GM21737 (cell line): Measurements from ENCODE around the gene BLCAP.
"Not testable (repeated sequence)": the region's sequence is repeated elsewhere in the genome, so short reads cannot be mapped to it uniquely, and the experiment has no call there.

Experiments
- ATAC-seq: cut with Tn5 transposase; IDR thresholded peaks from one replicate; pipeline ENCODE4 v1.9.1; 2021; ENCODE audit warnings: mild to moderate bottlenecking, moderate library complexity; ENCODE audit not compliant: unreplicated experiment

BLCAP gene

DNA sequence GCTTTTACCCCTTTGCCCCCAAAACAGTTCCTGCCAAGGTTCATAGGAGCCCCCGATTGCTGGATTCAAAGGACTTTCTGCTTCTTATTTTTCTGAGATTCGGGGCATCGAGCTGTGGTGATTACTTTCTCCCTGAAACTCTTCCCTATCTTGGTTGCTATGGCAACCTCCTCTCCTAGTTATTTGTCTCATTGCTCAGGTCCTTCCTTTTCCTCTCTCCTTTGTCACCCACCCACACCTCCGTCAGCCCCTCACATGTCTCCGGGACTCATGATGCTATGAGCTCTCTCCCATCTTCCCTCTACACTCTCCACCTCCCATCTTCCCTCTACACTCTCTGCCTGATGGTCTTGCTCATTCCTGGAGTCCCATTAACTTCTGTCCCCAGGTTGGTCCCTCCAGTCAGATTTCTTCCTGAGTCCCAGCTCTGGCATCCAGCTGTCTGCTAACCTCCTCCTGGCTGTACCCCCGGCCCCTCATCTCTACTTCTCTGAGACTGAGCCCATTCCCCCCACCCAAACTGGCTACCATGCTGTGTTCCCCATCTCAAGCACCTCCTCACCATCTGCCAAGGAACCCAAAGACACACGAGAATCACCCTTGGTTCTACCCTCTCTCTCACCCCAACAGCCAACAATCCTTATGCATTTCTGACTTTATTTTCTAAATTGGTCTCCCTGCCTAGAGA is 36.9 kb downstream of the BLCAP start:
- no peak for ATAC-seq

DNA sequence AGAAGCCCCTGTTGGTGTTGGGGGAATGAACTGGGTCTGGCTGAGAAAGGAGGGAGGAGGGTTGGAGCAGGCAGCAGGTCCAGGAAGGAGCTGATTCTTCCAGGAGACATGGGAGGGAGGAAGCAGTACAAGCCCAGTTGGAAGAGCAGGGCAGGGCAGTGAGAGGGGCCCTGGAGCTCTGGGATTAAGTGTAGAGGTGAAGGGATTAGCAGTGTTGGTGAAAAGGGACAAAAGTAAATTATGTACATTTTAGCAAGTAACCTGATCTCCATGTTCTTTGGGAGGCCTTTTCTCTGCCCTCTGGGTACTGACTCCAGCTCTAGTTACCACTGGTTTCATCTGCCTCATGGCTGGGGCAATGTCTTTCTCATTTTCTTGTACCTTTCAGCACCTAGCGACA is 41.5 kb downstream of the BLCAP start:
- ATAC-seq: not testable (repeated sequence)

DNA sequence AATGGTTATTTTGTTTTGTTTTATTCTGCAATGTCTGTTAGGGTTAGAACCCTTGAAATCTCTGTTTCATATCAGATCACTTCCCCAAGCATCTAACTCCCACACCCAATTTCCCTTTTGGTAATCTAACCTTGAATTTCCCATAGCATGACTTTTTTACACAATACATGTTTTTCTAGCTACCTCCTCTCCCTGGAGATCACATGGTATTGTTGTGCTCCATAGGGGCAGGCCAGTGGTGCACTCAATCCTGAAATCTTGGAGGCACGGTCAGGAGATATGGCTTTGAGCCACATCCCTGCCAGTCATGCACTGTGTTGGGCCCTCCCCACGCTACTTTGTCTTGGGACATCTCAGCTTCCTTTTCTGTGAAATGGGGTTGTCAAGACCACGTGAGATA is 43.3 kb downstream of the BLCAP start:
- no peak for ATAC-seq

DNA sequence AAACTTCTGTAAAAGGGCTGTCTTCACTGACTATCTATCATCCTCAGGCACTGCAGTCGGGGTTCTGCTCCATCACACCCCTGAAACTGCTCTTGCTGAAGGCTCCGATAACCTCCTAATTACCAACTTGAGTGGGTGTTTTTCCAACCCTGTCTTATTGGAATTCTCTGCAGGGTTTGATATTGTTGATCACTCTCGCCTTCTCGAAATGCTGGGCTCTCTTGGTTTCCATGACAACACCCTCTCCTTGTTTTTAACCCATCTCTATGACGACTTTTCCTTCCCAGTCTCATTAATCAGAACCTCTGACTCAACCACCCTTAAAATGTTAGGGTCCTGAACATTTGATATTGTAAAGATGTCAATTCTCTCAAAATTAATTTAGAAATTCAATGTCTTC is 46.1 kb downstream of the BLCAP start:
- no peak for ATAC-seq

- no peak for ATAC-seq
Observed at GRCh38 chr20:37480919-37481318, 46.8 kb downstream of the BLCAP start.

DNA sequence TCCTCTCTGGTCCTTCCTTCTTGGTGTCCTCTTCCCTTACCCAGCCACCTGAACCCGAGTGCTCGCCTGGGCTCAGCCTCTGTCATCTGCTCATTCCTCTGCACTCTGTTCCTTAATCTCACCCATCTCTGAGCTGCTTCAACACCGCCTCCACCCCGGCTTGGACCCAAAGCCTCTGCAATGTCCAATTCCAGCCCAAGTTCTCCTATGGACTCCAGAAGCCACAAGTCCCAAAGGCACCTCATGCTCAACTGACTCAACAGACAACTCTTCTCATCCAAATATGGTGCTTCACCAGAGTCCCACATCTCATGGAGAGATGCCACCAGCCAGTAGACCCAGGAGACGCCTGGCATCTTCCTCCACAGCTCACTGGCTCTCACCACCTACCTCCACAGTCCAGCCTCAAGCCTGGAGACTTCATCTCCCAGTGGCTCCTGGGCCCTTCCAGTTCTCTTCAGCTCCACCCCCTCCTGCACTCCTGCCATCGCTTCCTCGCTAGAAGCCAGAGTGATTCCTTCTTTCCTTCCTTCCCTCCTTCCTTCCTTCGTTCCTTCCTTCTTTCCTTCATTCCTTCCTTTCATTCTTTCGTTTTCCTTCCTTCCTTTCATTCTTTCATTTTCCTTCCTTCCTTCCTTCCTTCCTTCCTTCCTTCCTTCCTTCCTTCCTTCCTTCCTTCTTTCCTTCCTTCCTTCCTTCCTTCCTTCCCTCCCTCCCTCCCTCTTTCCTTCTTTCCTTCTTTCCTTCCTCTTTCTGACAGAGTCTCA is 47.6 kb downstream of the BLCAP start:
- ATAC-seq: no peak

DNA sequence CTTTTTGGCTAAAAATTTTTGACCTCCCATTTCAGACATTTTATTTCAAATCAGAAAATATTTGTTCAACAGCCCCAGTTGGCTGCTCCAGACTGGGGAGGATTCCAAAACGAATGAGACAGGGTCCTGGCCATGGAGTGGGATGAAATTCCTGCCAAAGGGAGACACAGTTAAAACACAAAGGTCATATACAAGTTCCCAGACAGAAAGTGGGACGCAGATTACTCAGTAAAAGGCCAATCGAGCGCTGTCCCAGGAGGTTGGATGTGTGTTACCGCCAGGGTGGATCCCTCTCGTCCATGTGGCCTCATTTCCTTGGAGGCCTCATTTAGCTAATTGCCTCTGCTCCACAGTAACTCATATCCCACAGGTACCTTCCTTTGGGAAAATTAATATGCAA is 48.4 kb downstream of the BLCAP start:
- ATAC-seq: no peak

DNA sequence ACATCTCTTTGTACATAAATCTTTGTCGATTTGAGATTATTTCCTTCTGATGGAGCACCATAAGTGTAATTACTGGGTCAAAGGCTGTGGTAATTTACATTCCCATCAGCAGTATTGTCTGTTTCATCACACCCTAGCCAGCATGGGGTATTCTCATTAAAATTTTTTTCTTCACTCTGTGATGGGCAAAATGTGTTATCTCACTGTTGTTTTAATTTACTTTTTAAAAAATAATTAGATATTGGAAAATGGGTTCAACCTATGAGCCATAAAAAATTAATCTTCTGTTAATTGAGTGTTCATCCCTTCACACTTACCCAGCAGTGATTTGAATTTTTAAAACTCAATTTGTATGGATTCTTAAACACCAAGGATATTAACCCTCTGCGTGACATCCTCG is 50.6 kb downstream of the BLCAP start:
- ATAC-seq: no peak

DNA sequence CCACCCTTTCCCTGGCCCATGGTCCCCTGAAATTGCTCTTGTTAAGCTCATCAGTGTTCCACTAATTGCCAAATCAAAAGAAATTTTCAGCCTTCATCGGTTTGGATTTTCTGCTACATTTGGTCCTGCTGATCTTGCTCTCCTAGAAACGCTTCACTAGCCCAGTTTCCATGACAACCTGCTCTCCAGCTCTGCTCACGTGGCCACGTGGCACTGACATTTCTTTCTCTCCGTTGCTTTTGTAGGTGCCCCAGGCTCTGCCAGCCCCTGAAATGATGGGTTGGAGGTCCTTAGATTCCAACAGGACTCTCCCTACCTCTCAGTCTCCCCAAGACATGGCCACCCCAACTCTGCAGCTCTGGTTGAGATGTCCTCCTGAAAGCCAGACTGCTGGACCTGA is 52.4 kb downstream of the BLCAP start:
- ATAC-seq: no peak

GRCh38 chr20:37474386-37474785 is 53.3 kb downstream of the BLCAP start:
- ATAC-seq: no peak

DNA sequence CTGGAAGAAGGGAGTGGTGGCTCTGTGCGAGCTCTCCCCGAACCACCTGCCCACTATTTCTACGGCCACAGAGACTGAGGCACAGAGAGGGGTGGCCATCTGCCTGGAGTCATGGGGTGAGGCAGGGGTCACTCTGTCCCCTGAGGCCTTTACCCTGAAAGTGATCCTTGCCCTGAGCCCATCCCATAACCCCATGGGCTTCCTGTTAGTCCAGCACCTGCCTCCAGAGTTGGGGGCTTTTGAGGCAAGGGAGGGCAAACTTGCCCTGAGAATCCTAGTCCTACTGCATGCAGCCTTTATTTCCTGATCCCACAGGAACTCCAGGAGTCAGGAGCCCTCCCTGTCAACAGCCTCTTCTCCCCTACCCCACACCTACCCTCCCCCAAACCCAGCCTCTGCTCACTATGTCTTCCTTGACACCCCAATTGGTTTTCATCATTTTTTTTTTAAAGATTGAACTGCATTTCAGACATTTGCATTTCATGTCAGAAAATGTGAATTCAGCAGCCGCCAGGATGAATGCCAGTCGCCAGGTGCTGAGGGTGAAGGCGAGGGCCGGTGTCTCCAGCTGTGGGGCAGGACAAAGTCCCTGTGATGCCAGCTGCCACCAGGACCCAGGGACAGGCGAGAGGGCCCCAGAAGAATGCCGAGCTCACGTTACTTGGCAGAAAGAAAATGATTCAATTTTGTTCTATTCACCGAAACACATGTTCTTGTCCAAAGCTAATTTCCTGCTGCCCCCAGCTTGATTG is 54.3 kb downstream of the BLCAP start:
- no peak for ATAC-seq

DNA sequence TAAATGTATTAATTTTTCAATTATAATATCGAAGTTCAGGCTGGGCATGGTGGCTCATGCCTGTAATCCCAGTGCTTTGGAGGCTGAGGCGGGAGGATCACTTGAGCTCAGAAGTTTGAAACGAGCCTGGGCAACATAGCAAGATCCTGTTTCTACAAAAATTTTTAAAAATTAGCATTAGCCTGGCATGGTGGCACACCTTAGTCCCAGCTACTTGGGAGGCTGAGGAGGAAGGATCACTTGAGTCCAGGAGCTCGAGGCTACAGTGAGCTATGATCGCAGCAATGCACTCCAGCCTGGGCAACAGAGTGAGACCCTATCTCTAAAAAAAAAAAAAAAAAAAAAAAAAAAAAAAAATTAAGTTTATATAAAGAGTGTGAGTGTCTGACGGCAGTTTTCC is 55.2 kb downstream of the BLCAP start:
- not testable (repeated sequence) for ATAC-seq

DNA sequence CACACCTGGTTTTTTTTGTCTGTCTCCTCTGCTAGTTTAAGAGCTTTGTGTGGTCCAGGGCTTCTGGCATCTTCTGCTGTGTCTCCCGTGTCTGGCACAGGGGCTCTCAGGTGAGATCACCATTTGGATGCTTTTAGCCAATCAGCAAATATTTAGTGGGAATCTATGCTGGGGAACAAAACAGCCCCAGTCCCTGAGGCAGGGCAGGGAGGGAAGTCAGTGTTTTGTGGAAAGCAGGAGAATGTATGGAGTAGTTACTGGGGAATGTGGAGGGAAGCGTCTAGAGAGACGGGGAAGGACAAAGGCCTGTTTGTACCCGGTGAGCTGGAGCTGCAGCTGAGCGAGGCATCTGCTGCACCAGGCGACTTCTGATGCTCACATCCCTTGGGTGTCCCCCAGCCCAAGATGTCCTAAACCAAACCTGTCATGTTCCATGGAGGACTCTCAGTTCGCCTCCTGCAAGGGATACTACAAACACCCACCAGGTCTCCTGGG is 55.9 kb downstream of the BLCAP start:
- no peak for ATAC-seq

- ATAC-seq: not testable (repeated sequence)
Observed at GRCh38 chr20:37470190-37470589, 57.5 kb downstream of the BLCAP start.

- ATAC-seq: no peak
Observed at GRCh38 chr20:37469531-37469930, 58.1 kb downstream of the BLCAP start.

GRCh38 chr20:37468886-37469285 is 58.8 kb downstream of the BLCAP start:
- no peak for ATAC-seq
